HG03103 (cell line): ENCODE measurements around the gene FASTKD1.

ENCODE experiments used
- ATAC-seq: cut with Tn5 transposase; IDR thresholded peaks from one replicate; pipeline ENCODE4 v1.9.1; 2021; ENCODE audit warnings: low read depth; ENCODE audit not compliant: unreplicated experiment

FASTKD1 gene

DNA sequence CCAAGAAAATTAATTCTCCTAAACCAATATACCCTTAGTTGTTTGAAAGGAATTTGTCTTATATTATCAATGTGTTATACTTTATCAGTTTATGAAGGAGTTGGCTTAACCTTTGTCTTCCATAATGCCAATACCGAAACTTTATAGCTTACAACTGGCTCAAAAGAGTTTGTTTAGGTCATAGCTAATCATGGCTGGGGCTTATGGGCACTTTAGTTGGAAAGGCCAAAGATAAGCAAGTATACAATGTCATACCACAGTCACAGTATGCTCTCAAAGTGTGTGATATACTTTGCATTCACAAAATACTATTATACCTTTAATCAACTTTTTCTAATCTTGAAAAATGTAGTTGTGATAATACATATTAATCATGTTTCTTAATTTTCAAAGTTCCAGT is 61.8 kb downstream of the FASTKD1 start:
- ATAC-seq = no peak

DNA sequence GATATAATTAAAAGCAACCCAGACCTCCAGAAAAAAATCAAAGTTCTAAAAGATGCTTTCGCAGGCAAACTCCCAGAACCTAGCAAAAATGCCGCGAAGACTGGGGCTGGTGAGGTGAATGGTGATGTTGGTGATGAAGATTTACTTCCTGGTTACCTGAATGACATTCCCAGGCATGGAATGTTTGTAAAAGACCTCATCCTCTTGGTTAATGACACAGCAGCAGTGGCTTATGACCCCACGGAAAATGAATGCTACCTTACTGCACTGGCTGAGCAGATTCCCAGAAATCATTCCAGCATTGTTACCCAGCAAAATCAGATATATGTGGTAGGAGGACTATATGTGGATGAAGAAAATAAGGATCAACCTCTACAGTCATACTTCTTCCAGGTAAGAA is 63.2 kb downstream of the FASTKD1 start:
- ATAC-seq = no peak

DNA sequence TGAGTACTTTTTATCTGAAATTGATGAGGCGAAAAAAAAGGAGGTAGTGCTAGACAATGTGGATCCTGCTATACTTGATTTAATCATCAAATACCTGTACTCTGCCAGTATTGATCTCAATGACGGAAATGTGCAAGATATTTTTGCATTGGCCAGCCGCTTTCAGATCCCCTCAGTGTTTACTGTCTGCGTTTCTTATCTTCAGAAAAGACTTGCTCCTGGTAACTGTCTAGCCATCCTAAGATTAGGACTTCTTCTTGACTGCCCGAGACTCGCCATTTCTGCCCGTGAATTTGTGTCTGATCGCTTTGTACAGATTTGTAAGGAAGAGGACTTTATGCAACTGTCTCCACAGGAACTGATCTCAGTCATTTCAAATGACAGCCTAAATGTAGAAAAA is 63.7 kb downstream of the FASTKD1 start:
- ATAC-seq = no peak

DNA sequence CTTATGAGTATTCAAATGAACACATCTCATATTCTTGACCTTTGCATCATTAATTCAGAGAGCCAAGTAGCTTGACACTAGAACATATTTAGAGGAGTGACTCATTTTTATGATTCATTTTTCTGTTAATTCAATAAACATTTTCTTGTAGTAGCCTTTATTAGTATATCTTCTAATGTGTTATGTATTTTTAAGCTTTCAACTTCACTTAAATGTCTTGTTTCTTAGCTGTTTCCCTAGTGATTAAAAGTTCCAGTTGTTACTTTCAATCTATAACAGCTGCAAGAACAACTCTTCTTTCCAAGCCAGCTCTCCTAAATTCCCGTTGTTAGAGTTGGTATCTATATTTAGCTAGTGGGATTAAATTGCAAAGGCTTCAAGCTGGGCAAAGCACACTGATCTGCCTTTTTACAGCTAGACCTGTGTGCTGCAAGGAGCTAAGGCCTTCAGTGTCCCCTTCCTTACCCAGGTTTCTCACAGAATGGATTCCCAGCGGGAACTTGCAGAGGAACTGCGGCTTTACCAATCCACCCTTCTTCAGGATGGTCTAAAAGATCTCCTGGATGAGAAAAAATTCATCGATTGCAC is 64.3 kb downstream of the FASTKD1 start, which contains the start of gene KLHL41:
KLHL41 (plus strand) TSS at position 405 of the 588 bp plus-strand sequence; CDS start at position 482, 77 bp downstream.
- ATAC-seq = no peak

DNA sequence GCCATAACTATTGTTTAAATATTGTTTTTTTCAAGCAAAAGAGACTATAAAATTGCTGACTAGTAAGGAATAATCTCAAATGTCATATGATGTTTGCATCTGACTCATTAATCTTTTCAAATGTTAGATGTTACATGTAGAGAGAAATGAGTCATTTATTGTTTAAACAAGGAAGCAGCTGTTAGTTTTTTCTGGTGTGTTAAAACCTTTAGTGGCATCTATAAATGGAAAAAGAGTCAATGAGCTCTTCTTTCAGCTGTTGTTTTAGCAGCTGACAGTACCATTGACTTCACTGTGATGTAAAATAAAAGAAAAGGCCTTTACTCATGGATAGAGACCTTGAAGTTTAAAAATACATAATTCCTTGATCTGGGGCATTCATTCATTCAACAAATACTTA is 66.0 kb downstream of the FASTKD1 start:
- no peak for ATAC-seq

DNA sequence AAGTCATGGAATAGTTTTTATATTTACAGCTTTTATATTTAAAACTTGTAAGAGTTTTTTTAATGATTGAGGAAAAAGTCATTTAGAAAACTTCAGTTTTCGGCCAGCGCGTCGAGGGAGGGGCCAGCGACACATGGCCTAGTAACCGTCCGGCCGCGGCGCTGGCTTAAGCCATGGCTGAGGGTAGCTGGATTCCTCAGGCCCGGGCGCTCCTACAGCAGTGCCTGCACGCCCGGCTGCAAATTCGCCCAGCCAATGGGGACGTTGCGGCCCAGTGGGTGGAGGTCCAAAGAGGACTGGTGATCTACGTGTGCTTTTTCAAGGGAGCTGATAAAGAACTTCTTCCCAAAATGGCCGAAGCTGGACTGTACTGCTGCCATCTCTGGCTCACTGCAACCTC is 69.0 kb downstream of the FASTKD1 start:
- no peak for ATAC-seq

DNA sequence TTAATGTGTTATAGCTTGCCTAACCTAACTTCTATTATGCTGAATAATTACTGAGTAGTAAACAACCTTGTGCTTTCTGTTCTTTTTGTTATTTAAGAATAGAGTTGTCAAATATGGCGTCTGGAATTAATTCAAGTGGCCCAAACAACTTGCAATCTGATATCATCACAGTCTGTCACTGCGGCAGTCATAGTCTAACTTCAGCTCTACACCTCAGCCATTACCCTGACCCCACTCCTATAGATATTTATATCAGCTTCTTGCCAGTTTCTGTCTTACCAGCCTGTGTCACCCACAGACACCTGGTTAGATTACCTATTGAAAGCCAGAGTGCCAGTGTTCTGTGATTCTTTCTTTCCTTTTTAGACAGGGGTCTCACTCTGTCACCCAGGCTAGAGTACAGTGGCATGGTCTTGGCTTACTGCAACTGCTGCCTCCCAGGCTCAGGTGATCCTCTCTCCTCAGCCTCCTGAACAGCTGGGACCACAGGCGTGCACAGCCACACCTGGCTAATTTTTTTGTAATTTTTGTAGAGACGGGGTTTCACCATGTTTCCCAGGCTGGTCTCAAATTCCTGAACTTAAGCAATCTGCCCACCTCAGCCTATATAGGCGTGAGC is 78.2 kb downstream of the FASTKD1 start:
- ATAC-seq = no peak

DNA sequence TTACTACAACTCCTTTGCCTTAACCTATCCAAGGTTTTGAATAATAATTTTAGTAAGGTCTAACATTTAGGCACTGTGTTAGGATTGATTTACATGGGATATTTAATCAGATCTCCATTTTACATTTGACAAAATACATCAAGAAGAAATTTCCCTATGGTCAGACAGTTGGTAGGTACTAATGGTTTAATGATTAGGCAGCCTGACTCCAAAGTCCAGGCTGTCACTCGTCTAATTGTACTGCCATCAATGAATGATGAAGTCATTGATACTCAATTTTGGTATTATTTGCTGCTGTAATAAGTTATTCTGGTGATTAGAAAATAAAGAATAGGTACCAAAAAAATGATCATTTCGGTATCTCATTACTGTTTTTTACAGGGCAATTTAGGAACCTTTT is 80.3 kb downstream of the FASTKD1 start:
- no peak for ATAC-seq

DNA sequence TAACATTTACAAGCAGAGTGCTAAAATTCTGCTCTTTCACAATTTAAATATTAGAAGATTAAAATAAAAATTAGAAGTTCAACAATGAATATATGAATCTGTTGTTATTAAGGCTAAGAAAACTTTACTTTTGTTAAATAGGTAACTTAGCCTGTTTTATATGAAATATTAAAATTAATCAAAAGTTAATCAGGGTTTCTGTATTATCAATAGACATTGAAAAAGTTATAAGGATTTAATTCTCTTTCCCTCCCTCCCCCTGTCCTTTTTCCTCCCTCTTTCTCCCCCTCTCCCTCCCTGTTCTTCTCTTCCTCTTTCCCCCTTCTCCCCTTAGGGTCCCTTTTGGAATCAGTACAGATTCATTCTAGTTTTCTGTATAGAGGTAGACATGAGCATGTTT is 82.3 kb downstream of the FASTKD1 start:
- no peak for ATAC-seq

DNA sequence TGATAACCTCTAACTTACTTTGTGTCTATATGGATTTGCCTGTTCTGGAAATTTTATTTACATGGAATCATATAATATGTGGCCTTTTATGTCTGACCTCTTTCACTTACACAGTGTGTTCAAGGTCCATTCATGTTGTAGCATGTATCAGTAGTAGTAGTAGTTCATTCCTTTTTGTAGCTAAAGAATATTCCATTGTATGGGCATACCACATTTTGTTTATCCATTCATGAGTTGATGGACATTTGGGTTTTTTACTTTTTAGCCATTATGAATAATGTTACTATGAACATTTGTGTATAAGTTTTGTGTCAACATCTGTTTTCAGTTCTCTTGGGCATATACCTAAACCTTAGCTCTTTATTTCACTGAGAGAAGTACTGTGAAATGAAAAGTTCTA is 82.8 kb downstream of the FASTKD1 start:
- ATAC-seq = no peak

DNA sequence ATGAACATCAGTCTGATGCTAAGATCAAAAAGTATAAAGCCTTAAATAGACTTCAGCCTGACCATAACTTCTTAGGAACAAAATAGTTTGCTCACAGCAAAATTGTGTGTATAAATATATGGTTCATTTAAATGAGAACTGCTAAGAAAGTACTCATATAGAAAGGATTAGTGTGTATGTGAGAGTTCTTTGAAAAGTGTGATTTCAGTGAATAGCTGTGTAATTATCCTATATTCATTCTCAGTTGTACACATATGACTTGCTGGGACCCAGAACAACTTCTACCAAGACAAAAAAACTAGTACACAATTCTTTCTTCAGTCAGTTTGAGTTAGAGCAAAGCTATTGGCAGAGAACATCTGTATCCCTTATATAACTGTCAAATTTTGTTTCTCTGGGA is 87.2 kb downstream of the FASTKD1 start:
- no peak for ATAC-seq

DNA sequence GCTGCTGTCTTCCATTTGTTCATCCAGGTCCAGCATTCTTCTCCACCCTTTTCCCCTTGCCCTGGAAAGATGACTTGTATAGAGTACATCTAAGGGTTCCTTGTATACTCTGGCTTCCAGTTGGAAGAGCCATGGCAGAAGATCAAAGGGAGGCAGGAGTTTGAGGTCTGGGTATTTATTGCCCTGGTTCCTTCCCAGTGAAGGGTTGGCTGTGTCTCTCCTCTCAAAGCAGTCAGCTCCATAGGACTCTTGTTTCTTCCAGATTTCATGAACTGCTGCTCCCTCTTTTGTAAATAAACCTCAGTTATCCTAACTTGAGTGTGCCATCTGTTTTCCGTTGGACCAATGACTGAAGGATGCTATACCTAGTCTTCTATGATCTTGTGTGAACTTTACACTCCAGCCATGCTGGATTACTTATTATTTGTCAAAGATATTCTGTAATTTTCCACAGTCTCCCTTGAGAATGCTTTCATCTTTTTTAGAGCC is 88.0 kb downstream of the FASTKD1 start:
- ATAC-seq = no peak

DNA sequence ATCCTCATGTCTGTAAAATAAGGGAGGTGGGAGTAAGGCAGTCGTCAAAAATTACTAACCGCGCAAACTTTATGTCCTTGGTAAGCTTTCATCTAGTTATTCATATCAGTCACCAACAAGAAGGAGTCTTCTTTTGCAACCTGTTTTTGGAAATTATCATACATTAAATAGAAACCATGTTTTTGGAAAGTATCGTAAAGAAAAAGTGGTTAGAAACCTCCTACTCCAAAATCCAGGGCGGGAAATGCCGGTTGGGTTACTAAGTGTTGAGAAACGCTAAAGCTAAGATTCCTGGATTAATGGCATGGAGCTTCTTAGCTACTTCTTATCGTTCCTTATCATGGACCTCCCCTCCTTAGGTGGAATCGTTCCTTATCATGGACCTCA is 93.6 kb downstream of the FASTKD1 start:
- ATAC-seq = no peak
